ENCODE results near the gene NEURL1B.

DNA sequence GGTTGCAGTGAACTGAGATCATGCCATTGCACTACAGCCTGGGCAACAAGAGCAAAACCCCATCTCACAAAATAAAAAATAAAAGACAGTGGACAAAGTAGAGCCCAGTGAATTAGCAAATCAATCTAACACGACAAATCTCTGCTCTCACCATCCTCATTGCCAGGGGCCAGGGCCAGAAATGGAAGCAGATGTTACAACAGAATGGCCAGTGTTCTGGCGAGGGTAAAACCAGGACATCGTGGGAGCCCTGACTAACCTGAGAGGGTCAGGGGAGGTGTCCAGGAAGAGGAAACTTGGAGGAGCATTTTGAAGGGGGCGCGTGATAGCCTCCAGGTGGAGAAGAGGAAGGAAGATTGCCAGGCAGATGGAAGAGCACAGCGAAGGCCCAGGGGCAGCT lies 58.4 kb downstream of the NEURL1B start:
- TF ChIP-seq, protein P1, sequence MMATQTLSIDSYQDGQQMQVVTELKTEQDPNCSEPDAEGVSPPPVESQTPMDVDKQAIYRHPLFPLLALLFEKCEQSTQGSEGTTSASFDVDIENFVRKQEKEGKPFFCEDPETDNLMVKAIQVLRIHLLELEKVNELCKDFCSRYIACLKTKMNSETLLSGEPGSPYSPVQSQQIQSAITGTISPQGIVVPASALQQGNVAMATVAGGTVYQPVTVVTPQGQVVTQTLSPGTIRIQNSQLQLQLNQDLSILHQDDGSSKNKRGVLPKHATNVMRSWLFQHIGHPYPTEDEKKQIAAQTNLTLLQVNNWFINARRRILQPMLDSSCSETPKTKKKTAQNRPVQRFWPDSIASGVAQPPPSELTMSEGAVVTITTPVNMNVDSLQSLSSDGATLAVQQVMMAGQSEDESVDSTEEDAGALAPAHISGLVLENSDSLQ (IDR thresholded peaks at IDR 0.05): no peak
- no peak for TF ChIP-seq TARDBP (IDR thresholded peaks at IDR 0.05)
- TF ChIP-seq ARNT (IDR thresholded peaks at IDR 0.05): no peak
- TF ChIP-seq SP1 (IDR thresholded peaks at IDR 0.05): no peak
- no peak for TF ChIP-seq FOXM1 (IDR thresholded peaks at IDR 0.05; ENCODE audit: borderline replicate concordance)
- TF ChIP-seq BHLHE40 (IDR thresholded peaks at IDR 0.05; ENCODE audit: borderline replicate concordance): no peak
- TF ChIP-seq ELF4 (IDR thresholded peaks at IDR 0.05): no peak
- TF ChIP-seq LEF1 (IDR thresholded peaks at IDR 0.05; ENCODE audit: borderline replicate concordance): no peak

Data from HEK293T (cell line).